ENCODE results near the gene BSCL2. TPM values are rescaled to one million over a fixed set of nuclear protein-coding genes. Genes with fewer than 3 reads are reported as not detected.

BSCL2 gene
- total RNA-seq, 1 experiment from 2014 or later = 77.4 TPM

DNA sequence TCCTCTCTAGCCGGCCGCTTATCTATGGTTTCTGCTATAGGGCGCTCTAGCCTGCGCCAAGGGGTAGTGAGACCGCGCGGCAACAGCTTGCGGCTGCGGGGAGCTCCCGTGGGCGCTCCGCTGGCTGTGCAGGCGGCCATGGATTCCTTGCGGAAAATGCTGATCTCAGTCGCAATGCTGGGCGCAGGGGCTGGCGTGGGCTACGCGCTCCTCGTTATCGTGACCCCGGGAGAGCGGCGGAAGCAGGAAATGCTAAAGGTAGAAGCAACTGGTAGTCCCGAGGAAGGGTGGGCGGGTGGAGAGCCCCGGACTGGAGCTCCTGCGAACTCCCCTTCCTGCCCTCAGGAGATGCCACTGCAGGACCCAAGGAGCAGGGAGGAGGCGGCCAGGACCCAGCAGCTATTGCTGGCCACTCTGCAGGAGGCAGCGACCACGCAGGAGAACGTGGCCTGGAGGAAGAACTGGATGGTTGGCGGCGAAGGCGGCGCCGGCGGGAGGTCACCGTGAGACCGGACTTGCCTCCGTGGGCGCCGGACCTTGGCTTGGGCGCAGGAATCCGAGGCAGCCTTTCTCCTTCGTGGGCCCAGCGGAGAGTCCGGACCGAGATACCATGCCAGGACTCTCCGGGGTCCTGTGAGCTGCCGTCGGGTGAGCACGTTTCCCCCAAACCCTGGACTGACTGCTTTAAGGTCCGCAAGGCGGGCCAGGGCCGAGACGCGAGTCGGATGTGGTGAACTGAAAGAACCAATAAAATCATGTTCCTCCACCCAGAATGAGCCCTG is 35.4 kb downstream of the BSCL2 start, which contains the start of the genes LBHD1 and UQCC3:
LBHD1 (minus strand) TSS at position 660 of the 782 bp plus-strand sequence. CDS start 2,236 bp downstream, outside the sequence.
UQCC3 (plus strand) TSS at position 66 of the 782 bp plus-strand sequence; CDS start at position 139, 73 bp downstream.
- H3K27me3 Mint-ChIP-seq (ENCODE audit: low read depth) = no peaks in the 10 kb centered on the region; the same call in 1 of the 2 replicates
- Histone ChIP-seq H4K8ac (replicated peaks; ENCODE audit: insufficient read length, low read depth, low read length) (no peak within 1 kb of the TSS), H3K4ac (ENCODE audit: low read depth, low read length) (no peak within 1 kb of the TSS; the same call in 1 of the 2 replicates), H3K9ac (ENCODE audit: extremely low read depth, insufficient read length, low read length) (peak within 1 kb of the TSS; percentile 89), H3K18ac (ENCODE audit: insufficient read length, low read depth, low read length) (peak within 1 kb of the TSS; percentile 64), H2BK5ac (ENCODE audit: insufficient read length, low read length) (peak within 1 kb of the TSS; percentile 6), H2BK20ac (ENCODE audit: low read depth, low read length, poor library complexity, severe bottlenecking) (no peak within 1 kb of the TSS), H4K20me1 (ENCODE audit: control insufficient read depth, insufficient read depth, insufficient read length) (no peaks in the 10 kb centered on the region), H3K79me1 (ENCODE audit: insufficient read depth, low read depth, low read length, poor library complexity, severe bottlenecking) (no peaks in the 10 kb centered on the region), H3K23ac (ENCODE audit: insufficient read length, low read depth, low read length) (no peak within 1 kb of the TSS), H2BK12ac (ENCODE audit: insufficient read length, low read depth, low read length) (no peak within 1 kb of the TSS), H2AFZ (ENCODE audit: low read length) (no peak within 1 kb of the TSS), H3K27me3 (ENCODE audit: insufficient read depth, low read length) (no peaks in the 10 kb centered on the region), H3K4me1 (ENCODE audit: insufficient read depth, low read length) (no peaks in the 10 kb centered on the region), H3K56ac (ENCODE audit: insufficient read length, low read depth, low read length) (no peak within 1 kb of the TSS), H3K14ac (ENCODE audit: insufficient read depth, low read length) (peak within 1 kb of the TSS; percentile 87), H3K23me2 (ENCODE audit: insufficient read length, low read depth, low read length, poor library complexity, severe bottlenecking) (peaks cover 3% of the 10 kb centered on the region), H3K4me2 (ENCODE audit: insufficient read depth, insufficient read length, low read length) (peak within 1 kb of the TSS; percentile 83), H3K79me2 (ENCODE audit: insufficient read depth, low read length) (no peaks in the 10 kb centered on the region), H2BK15ac (ENCODE audit: low read depth, low read length) (no peak within 1 kb of the TSS), H3K9me3 (ENCODE audit: control insufficient read depth, low read depth, low read length) (no peaks in the 10 kb centered on the region), H4K91ac (ENCODE audit: insufficient read length, low read depth, low read length) (no peak within 1 kb of the TSS), H2BK120ac (ENCODE audit: low read depth, low read length, poor library complexity, severe bottlenecking) (no peak within 1 kb of the TSS), H4K5ac (ENCODE audit: insufficient read length, low read depth, low read length) (no peak within 1 kb of the TSS), H2AK5ac (ENCODE audit: insufficient read length, low read length) (no peak within 1 kb of the TSS), H3T11ph (ENCODE audit: low read length) (no peak within 1 kb of the TSS), H3K27ac (ENCODE audit: insufficient read length, low read depth, low read length) (no peak within 1 kb of the TSS)
- no peaks in the 10 kb centered on the region for H3K9me3 Mint-ChIP-seq
- DNase-seq = peak; percentile 83
- TF ChIP-seq, protein P1, sequence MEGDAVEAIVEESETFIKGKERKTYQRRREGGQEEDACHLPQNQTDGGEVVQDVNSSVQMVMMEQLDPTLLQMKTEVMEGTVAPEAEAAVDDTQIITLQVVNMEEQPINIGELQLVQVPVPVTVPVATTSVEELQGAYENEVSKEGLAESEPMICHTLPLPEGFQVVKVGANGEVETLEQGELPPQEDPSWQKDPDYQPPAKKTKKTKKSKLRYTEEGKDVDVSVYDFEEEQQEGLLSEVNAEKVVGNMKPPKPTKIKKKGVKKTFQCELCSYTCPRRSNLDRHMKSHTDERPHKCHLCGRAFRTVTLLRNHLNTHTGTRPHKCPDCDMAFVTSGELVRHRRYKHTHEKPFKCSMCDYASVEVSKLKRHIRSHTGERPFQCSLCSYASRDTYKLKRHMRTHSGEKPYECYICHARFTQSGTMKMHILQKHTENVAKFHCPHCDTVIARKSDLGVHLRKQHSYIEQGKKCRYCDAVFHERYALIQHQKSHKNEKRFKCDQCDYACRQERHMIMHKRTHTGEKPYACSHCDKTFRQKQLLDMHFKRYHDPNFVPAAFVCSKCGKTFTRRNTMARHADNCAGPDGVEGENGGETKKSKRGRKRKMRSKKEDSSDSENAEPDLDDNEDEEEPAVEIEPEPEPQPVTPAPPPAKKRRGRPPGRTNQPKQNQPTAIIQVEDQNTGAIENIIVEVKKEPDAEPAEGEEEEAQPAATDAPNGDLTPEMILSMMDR (conservative IDR thresholded peaks at IDR 0.05) = no peak
- H3K4me3 Mint-ChIP-seq = peak within 1 kb of the TSS; percentile 92 to 99
- H3K4me1 Mint-ChIP-seq = peaks cover 18 to 26% of the 10 kb centered on the region in 2 experiments
- WGBS (ENCODE audit: extremely low coverage, insufficient read length, low lambda C conversion rate) = no CpG with 5 or more reads among the region's 59 CpGs
- peak within 1 kb of the TSS; percentile 92 to 97 (median 93) for H3K27ac Mint-ChIP-seq
- peaks cover 19 to 46% (median 37%) of the 10 kb centered on the region in 3 experiments; a peak in 6 of 7 replicates for H3K36me3 Mint-ChIP-seq (ENCODE audit: insufficient read depth in 1 of 3, low read depth in 3 of 3)
